Activated CD8-positive, alpha-beta memory T cell treated with anti-CD3 and anti-CD28 coated beads for 48 hours (primary cell): ENCODE measurements around the gene DSCAM.
"Not testable (repeated sequence)": the region's sequence is repeated elsewhere in the genome, so short reads cannot be mapped to it uniquely, and the experiment has no call there.

Experiments
- DNase-seq, 3 experiments: peaks; one replicate each; pipeline ENCODE4 v3.0.0-alpha.2; 2020; ENCODE audit warnings: low read depth in 2 of 3, low spot score in 2 of 3

The DSCAM gene

GRCh38 chr21:40187946-40188654, 658.9 kb downstream of the DSCAM start:
- no peak for DNase-seq

- no peak for DNase-seq
Measured at GRCh38 chr21:40187244-40187643, 659.7 kb downstream of the DSCAM start.

GRCh38 chr21:40186045-40186444, 660.9 kb downstream of the DSCAM start:
- no peak for DNase-seq

- no peak for DNase-seq
Measured at GRCh38 chr21:40185208-40185607, 661.8 kb downstream of the DSCAM start.

- DNase-seq = not testable (repeated sequence)
Measured at GRCh38 chr21:40182491-40182890, 664.5 kb downstream of the DSCAM start.

- no peak for DNase-seq
Measured at GRCh38 chr21:40179166-40179565, 667.8 kb downstream of the DSCAM start.

GRCh38 chr21:40178726-40179125, 668.2 kb downstream of the DSCAM start:
- DNase-seq = no peak

DNA sequence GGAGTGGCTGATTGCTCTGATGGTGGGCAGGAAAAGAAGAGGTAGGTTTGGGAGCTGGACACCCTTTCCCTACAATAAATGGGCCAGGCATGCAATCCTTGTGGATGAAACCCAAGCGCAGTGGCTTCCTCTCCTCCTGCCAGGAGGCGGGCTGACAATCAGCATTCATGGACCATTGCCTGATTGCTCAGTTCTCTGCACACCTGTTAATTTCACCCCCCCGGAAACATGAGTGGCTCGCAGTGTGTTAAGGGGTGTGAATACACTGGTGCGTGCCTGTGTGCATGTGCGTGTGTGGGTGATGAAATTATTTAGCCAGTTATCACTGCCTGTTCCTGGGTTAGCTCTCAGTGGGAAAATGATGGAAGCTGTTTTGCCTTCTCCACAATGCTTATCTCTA, 669.0 kb downstream of the DSCAM start:
- DNase-seq = no peak

DNA sequence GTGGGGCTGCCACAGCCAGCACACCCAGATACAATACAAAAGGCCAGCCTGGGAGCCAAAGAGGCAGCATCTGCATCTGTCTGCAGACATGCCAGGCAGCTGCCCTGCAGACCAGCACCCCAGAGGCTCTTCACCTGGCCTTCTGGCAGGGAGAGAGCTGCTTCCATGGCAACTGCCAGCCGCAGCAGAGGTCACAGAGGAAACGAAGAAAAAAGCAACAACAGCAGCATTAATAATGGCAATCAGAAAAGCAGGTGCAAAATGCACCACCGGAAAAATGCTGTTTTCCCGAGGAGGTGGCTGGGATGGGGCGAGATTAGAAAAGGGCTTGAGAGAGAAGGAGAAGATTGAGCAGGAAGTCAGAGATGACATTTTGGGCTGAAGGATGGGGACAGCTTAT, 670.2 kb downstream of the DSCAM start:
- no peak for DNase-seq

GRCh38 chr21:40173816-40174215, 673.1 kb downstream of the DSCAM start:
- no peak for DNase-seq

- DNase-seq = no peak
Measured at GRCh38 chr21:40169971-40170370, 677.0 kb downstream of the DSCAM start.

GRCh38 chr21:40166291-40166843, 680.6 kb downstream of the DSCAM start:
- DNase-seq = no peak

DNA sequence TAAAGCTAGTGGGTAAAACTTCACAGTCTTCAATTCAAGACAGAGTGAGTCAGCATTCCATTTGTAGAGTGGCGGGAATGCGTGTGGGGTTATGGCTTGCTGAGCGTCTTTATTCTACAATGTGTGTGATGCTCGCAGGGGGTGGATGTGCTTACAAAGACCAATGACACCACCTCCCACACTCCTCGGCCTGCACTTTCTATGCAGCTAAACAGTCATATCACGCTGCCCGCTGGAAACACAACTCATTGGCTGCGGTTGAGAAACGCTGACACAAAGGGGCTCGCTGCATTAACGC, 681.2 kb downstream of the DSCAM start:
- DNase-seq = no peak

DNA sequence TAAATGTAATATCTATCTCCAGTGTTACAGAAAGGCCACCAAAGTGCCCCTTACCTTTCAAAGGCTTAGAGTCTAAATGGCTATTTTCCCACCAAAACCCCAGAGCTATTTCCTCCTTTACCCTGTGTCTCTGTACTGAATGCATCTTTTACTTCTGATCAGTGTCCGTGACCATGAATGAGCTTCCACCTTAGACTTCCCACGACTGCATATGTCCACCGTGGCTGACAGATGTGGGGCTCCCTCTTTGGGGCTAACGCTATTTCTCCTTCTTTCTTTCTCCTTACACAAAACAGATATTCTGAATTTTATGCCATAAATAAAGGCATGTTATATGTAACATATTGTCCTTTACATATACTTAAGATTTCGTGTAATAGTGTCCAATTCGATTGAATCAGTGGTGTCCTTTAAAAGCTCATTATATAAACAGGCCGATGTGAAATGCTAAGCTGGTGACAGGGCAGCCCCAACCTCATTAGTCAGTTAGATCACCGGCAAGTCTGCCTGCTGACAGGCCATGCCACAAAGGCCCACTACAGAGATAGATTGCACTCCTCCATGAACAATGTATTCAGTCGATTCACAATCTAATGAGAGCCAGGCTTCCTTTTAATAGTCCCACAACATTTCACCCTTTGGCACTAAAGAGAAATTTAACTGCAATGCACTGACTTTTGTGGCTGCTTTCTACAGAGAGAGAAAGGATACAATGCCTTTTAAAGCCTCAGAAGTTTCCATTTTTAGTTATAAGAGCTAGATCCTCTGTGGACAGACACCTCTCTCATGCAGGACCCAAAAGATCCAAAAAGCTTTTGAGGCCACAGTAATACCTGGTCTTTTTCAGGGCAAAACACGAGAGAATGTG, 681.8 kb downstream of the DSCAM start:
- DNase-seq = no peak

DNA sequence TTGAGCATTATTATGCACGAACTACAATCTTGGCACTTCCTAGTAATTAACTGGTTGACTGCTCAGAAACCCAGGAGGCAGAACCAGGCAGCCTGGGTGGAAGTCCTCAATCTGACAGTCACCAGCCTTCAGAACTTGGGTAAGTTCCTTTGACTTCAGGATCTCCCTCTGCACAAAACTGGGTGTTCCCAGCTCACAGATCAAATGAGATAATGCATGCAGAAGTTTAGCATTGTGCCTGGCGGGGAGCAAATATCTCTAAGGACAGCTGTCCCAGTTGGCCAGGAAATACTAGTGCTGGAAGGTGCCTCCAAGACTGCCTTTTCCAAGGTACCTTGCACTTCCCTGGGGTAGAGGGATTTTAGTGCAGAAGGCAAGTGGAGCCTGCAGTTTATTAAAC, 684.9 kb downstream of the DSCAM start:
- DNase-seq = no peak

- no peak for DNase-seq
Measured at GRCh38 chr21:40160911-40161310, 686.0 kb downstream of the DSCAM start.

DNA sequence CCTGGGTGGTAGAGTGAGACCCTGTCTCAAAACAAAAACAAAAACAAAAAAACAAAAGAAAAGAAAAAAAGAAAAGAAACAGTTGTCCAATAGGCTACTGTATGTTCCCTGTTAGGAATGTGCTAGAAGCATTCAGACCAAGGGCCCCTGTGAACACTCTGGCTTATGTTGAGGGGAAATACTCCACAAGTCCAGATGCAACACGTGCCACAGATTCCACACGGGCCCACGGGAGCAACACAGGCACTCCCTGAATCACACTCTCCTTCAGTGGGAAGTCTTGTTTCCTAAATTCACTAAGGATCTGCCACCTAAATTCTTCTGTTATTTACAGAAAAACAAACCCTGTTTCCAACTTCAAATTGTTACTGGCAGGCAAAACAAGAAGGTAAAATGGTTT, 688.6 kb downstream of the DSCAM start:
- no peak for DNase-seq

DNA sequence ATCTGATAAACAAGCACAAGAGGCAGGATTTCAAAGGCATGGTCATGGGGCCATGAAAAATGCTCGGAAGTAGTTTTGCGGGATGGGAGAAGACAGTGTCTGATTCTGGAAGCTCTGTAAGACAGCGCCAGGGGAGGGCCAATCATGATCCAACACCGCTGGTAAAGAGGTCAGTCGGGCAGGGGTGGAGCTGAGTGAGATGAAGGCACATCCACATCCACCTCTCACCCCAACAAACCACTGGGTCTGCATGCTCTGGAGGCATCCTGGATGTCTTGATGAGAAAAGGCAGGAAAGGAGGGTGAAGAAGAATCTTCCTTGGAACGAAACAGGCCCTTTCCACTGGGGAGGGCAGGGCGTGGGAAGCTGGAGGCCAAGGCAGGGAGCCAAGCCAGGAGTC, 691.4 kb downstream of the DSCAM start:
- DNase-seq = no peak

DNA sequence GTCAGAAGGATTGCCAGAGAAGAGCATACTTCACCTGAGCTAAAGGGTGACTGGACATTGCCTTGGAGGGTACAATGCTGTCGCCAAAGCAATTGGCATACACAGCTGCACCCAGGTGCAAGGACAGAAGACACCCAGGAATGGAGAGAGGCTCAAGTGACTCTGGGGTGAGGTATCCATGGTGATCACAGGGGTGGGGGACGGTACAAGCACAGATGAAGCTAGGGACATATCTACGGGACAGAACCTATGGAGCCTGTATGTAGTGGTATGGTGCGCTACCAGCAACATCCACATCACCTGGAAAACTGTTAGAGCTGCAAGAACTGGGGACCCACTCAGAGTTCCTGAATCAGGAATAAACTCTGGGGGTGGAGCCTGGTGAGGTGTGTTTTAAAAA, 693.6 kb downstream of the DSCAM start:
- DNase-seq = no peak

DNA sequence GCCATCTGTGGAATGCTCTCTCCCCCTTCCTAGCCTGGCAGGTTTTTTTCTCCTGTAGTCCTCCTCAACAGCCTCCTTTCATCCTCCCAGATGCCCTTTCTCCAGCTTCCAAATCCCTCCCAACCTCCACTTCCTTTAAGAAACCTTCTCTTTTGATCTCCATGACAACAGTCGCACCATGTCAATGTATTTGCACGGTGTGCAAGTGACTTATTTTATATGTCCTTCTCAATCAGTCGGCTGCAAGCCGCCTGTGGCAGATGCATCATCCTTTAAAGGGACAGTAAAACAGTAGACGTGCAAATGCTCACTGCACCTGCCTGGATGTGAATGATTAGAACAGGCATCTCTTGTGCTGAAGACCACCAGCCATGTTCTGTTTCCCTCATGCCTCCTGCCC, 694.5 kb downstream of the DSCAM start:
- no peak for DNase-seq

GRCh38 chr21:40151611-40152010, 695.3 kb downstream of the DSCAM start:
- no peak for DNase-seq

GRCh38 chr21:40146216-40146837, 700.6 kb downstream of the DSCAM start:
- DNase-seq = no peak
